Measurements from ENCODE around the gene SYT7.

GRCh38 chr11:61577383-61578118 is 3.3 kb downstream of the SYT7 start:
- no peak for TF ChIP-seq POLR2A (IDR thresholded peaks at IDR 0.05; ENCODE audit: low read depth, low read length)
- no peak for TF ChIP-seq TAF1 (IDR thresholded peaks at IDR 0.05; ENCODE audit: low read depth, low read length)
- no peak for TF ChIP-seq POLR2AphosphoS5 (IDR thresholded peaks at IDR 0.05; ENCODE audit: low read depth, low read length)
- no peak for TF ChIP-seq POU2F2 (IDR thresholded peaks at IDR 0.05; ENCODE audit: low read depth, low read length)

All from GM12891 (cell line).